B cell (primary cell): ENCODE results near the gene KSR2. TPM values are rescaled to one million over a fixed set of nuclear protein-coding genes. Genes with fewer than 3 reads are reported as not detected.

Experiments used
- ATAC-seq: fragments of 200-7000 bp; cut with Tn5 transposase; one replicate; pipeline ENCODE4 v1.10.0; 2021; ENCODE audit warnings: low read depth, mild to moderate bottlenecking, moderate number of reproducible peaks, moderate library complexity
- CTCF ChIA-PET: fragments of 350-600 bp; sonication (Branson Sonifier 250); formaldehyde crosslinking; loops from one replicate; lab custom pipeline; 2021; ENCODE audit warnings: antibody characterized with exemption, inconsistent platforms; lab: Charles Lee
- POLR2A ChIA-PET: fragments of 350-600 bp; sonication (Branson Sonifier 250); formaldehyde crosslinking; loops from one replicate; lab custom pipeline; 2021; ENCODE audit warnings: antibody characterized with exemption; lab: Charles Lee
- DNase-seq: peaks from one replicate; pipeline ENCODE4 v3.0.0; 2013
- H2AFZ ChIP-seq: 2 replicates; pipeline ENCODE4 v1.6.1; 2012; ENCODE audit warnings: mild to moderate bottlenecking, low read depth, low read length; ENCODE audit not compliant: insufficient read depth, poor library complexity, severe bottlenecking
- H3K27ac ChIP-seq, 2 donors: 1 replicate in 1 of 2; 2 replicates in 1 of 2; pipeline ENCODE4 v1.5.1; 2012 to 2013; ENCODE audit warnings: low read length in 2 of 2, mild to moderate bottlenecking in 2 of 2, moderate library complexity in 1 of 2
- H3K27me3 ChIP-seq, 4 experiments: fragments of 200-600 bp in 1 of 4; sonication (generic) in 1 of 4; replicated peaks in 1 of 4; 1 replicate in 2 of 4; 2 replicates in 2 of 4; pipeline versions ENCODE4 v1.6.1 to v1.7.0; 2013 to 2016; ENCODE audit warnings: low read length in 3 of 4, mild to moderate bottlenecking in 2 of 4, mixed read lengths in 1 of 4, moderate library complexity in 1 of 4; ENCODE audit not compliant: insufficient read depth in 4 of 4, control insufficient read depth in 3 of 4; ENCODE audit errors: control extremely low read depth in 1 of 4
- H3K36me3 ChIP-seq, 2 experiments: replicated peaks in 1 of 2; 1 replicate in 1 of 2; 2 replicates in 1 of 2; pipeline versions ENCODE4 v1.6.1 to v1.7.1; 2013; ENCODE audit warnings: low read length in 1 of 2; ENCODE audit not compliant: insufficient read depth in 2 of 2, control insufficient read depth in 1 of 2; ENCODE audit errors: control extremely low read depth in 1 of 2, extremely low read depth in 1 of 2
- H3K4me1 ChIP-seq, 2 donors: fragments of 200-600 bp in 1 of 2; sonication (generic) in 1 of 2; 1 replicate in 1 of 2; 2 replicates in 1 of 2; pipeline versions ENCODE4 v1.5.1 to v1.6.1; 2013 to 2017; ENCODE audit warnings: low read length in 2 of 2; ENCODE audit not compliant: control insufficient read depth in 2 of 2, insufficient read depth in 2 of 2
- H3K4me2 ChIP-seq: replicated peaks from 2 replicates; pipeline ENCODE3; 2012; ENCODE audit warnings: mild to moderate bottlenecking, low read depth, low read length; ENCODE audit not compliant: poor library complexity, severe bottlenecking
- H3K4me3 ChIP-seq, 5 experiments: fragments of 200-600 bp in 1 of 5; sonication (generic) in 1 of 5; 1 replicate in 3 of 5; 2 replicates in 2 of 5; pipeline versions ENCODE4 v1.5.1 to v1.7.0; 2011 to 2016; ENCODE audit warnings: low read length in 4 of 5, mild to moderate bottlenecking in 4 of 5, low read depth in 2 of 5, control low read depth in 1 of 5, moderate library complexity in 1 of 5; ENCODE audit not compliant: insufficient read depth in 1 of 5; ENCODE audit errors: control extremely low read depth in 1 of 5, extremely low read depth in 1 of 5
- H3K79me2 ChIP-seq: fragments of 200-600 bp; sonication (generic); one replicate; pipeline ENCODE4 v1.6.0; 2016; ENCODE audit warnings: low read length; ENCODE audit not compliant: control insufficient read depth, insufficient read depth
- H3K9ac ChIP-seq: fragments of 200-600 bp; sonication (generic); 2 replicates; pipeline ENCODE4 v1.6.1; 2017; ENCODE audit warnings: mild to moderate bottlenecking, low read length, moderate library complexity
- H3K9me3 ChIP-seq, 3 donors: one replicate each; pipeline versions ENCODE4 v1.6.1 to v1.7.1; 2013; ENCODE audit warnings: low read length in 2 of 3; ENCODE audit not compliant: control insufficient read depth in 2 of 3, insufficient read depth in 1 of 3; ENCODE audit errors: control extremely low read depth in 1 of 3
- H4K20me1 ChIP-seq: 2 replicates; pipeline ENCODE4 v1.6.0; 2012; ENCODE audit warnings: mild to moderate bottlenecking, low read length; ENCODE audit not compliant: insufficient read depth, control insufficient read depth, poor library complexity, severe bottlenecking
- H3K27ac Mint-ChIP-seq: one replicate; pipeline ENCODE4 v1.8.0; 2021; ENCODE audit warnings: mixed read lengths
- H3K27me3 Mint-ChIP-seq: one replicate; pipeline ENCODE4 v1.8.0; 2021; ENCODE audit warnings: mixed read lengths
- H3K4me1 Mint-ChIP-seq: one replicate; pipeline ENCODE4 v1.8.0; 2021; ENCODE audit warnings: mixed read lengths
- H3K4me3 Mint-ChIP-seq: one replicate; pipeline ENCODE4 v1.8.0; 2021; ENCODE audit warnings: mixed read lengths
- H3K9me3 Mint-ChIP-seq: one replicate; pipeline ENCODE4 v1.8.0; 2022; ENCODE audit warnings: mixed read lengths; ENCODE audit not compliant: insufficient read depth
- CTCF ChIP-seq: fragments of 200-600 bp; IDR thresholded peaks from one replicate; pipeline ENCODE4 v1.8.0; 2022; ENCODE audit warnings: antibody characterized with exemption, mild to moderate bottlenecking
- EZH2 ChIP-seq: IDR thresholded peaks from 2 replicates; pipeline ENCODE4 v1.6.1; 2012; ENCODE audit warnings: borderline replicate concordance, low read depth, mild to moderate bottlenecking, moderate library complexity, low read length; ENCODE audit not compliant: insufficient read depth, poor library complexity, severe bottlenecking
- whole genome bisulfite sequencing: methylation state at CpG from one replicate; pipeline ENCODE4 v1.1.5; 2013; ENCODE audit warnings: missing lambda C conversion rate; ENCODE audit not compliant: insufficient coverage; 5-methylcytosine and 5-hydroxymethylcytosine counted together
- intact Hi-C: fragments of 100-400 bp; cut with micrococcal nuclease; formaldehyde crosslinking; loops from one replicate; pipeline ENCODE4 v1.10.0; 2022
- polyA plus RNA-seq: library from polyadenylated mRNA; depleted of rRNA; stranded (reverse); fragments of >200 nt; gene quantifications from 2 replicates; pipeline ENCODE4 v1.2.3, GENCODE V29; 2012
- total RNA-seq, 2 donors: library from RNA; stranded (reverse); fragments of 120-200 nt in 1 of 2; gene quantifications; 1 replicate in 1 of 2; 2 replicates in 1 of 2; pipeline versions ENCODE4 v1.2.3 to v1.2.4, GENCODE V29; 2013 to 2022

Gene KSR2
- total and polyA plus RNA-seq, 2 donors (not counting 1 experiment from before 2014, with no cell fraction given), result not detected

DNA sequence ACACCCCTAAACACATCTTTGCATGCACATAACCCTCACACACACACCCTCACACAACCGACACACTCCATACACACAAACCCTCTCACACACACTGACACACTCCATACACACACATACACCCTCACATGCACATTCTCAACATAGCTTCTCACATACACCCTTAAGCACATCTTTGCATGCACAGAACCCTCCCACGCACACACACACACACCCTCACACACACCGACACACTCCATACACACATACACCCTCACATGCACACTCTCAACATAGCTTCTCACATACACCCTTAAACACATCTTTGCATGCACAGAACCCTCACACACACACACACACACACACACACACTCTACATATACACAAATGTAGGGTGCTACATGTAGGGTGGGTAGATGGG is 534.9 kb downstream of the KSR2 start:
- no peaks in the 10 kb centered on the region for H3K9me3 Mint-ChIP-seq
- intact Hi-C loops, result no loop called here
- no peak overlapping the region for H3K9ac ChIP-seq
- no peak for TF ChIP-seq EZH2
- no peak for TF ChIP-seq CTCF
- no peaks in the 10 kb centered on the region for H3K4me1 Mint-ChIP-seq
- no peaks in the 10 kb centered on the region for H3K79me2 ChIP-seq
- no peak overlapping the region for H2AFZ ChIP-seq
- no peak overlapping the region for H3K4me3 ChIP-seq
- H3K4me1 ChIP-seq, result no peaks in the 10 kb centered on the region
- no peak overlapping the region for H3K4me3 Mint-ChIP-seq
- H3K27me3 ChIP-seq, result no peaks in the 10 kb centered on the region
- CTCF ChIA-PET, result no interaction called here
- DNase-seq (no peak), ATAC-seq (no peak)
- no peak overlapping the region for H3K27ac ChIP-seq
- H3K4me2 ChIP-seq, result no peak overlapping the region
- POLR2A ChIA-PET, result no interaction called here
- no peaks in the 10 kb centered on the region for H3K9me3 ChIP-seq
- no peaks in the 10 kb centered on the region for H3K36me3 ChIP-seq
- H3K27me3 Mint-ChIP-seq, result no peaks in the 10 kb centered on the region
- WGBS, result 97% methylated on average over 3 of the region's 3 CpGs
- no peak overlapping the region for H3K27ac Mint-ChIP-seq
- H4K20me1 ChIP-seq, result no peaks in the 10 kb centered on the region

DNA sequence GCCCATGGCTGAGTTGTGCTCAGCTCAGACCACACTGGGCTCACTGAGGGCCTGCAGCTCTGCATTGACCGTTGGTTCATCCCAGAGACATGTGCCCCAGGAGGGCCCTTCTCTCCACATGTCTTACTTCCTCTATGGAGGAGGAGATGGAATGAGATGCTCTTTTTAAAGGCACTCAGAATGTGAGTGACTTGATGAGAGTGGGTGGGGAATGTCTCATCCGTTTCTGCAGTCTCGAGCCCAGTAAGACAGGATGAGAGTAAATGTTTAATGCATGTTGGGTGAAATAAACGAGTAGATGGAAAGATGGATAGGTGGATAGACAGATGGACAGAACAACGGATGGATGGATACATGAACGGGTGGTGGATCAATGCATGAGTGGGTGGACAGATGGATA is 538.5 kb downstream of the KSR2 start:
- no peaks in the 10 kb centered on the region for H3K4me1 ChIP-seq
- no peak overlapping the region for H2AFZ ChIP-seq
- no peaks in the 10 kb centered on the region for H3K9me3 ChIP-seq
- H3K27ac Mint-ChIP-seq, result no peak overlapping the region
- intact Hi-C loops, result no loop called here
- H3K27me3 ChIP-seq, result no peaks in the 10 kb centered on the region
- H3K9me3 Mint-ChIP-seq, result peaks cover 2% of the 10 kb centered on the region
- 76% methylated on average over 5 of the region's 6 CpGs for WGBS
- TF ChIP-seq CTCF (no peak), EZH2 (no peak)
- H3K27ac ChIP-seq, result no peak overlapping the region
- ChIA-PET CTCF (no interaction called here), POLR2A (no interaction called here)
- H4K20me1 ChIP-seq, result no peaks in the 10 kb centered on the region
- H3K4me2 ChIP-seq, result no peak overlapping the region
- H3K4me3 ChIP-seq, result no peak overlapping the region
- DNase-seq, result no peak
- no peaks in the 10 kb centered on the region for H3K36me3 ChIP-seq
- H3K9ac ChIP-seq, result no peak overlapping the region
- no peaks in the 10 kb centered on the region for H3K79me2 ChIP-seq
- H3K4me3 Mint-ChIP-seq, result no peak overlapping the region
- H3K4me1 Mint-ChIP-seq, result no peaks in the 10 kb centered on the region
- H3K27me3 Mint-ChIP-seq, result no peaks in the 10 kb centered on the region
- no peak for ATAC-seq
